ENCODE results near the gene SPTAN1.

SPTAN1 gene

DNA sequence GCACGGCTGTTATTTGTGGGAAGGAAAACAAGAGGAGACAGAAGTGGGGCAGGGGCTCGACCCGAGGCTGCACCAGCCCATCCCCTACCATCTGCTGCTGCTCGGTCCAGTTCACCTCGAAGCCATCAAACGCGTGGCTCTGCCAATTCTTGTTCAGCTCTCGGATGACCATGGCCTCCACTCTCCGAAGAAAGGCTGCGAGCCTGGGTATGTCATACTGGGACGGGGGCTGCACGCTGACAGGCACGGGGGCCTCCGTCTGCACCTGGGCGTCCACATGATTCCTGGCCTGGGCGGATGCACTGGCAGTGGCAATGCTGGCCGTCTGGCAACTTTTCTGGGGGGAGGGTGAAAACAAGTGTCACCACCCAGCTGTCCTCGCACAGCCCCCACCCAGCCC, 88.2 kb downstream of the SPTAN1 start:
- no peaks in the 10 kb centered on the region for H3K9me2 ChIP-seq (replicated peaks; ENCODE audit: insufficient read depth, low read length)
- no peaks in the 10 kb centered on the region for H4K20me1 ChIP-seq (ENCODE audit: insufficient read depth, low read length)
- H3K4me3 ChIP-seq (ENCODE audit: low read length) = no peak overlapping the region
- no peaks in the 10 kb centered on the region for H3K27me3 ChIP-seq (replicated peaks; ENCODE audit: insufficient read depth, low read length)
- H3K36me3 ChIP-seq (replicated peaks; ENCODE audit: insufficient read depth, low read length) = no peaks in the 10 kb centered on the region
- H3K4me1 ChIP-seq (ENCODE audit: low read length) = no peaks in the 10 kb centered on the region
- no peak for DNase-seq
- no peak overlapping the region for H3K4me2 ChIP-seq (ENCODE audit: low read depth, low read length)
- H3F3A ChIP-seq (ENCODE audit: insufficient read depth, low read length) = no peaks in the 10 kb centered on the region
- H3K9ac ChIP-seq (ENCODE audit: low read length) = no peak overlapping the region
- no peak overlapping the region for H3K27ac ChIP-seq (ENCODE audit: low read length)
- TF ChIP-seq EZH2phosphoT487 (IDR thresholded peaks at IDR 0.05; ENCODE audit: low read length) (no peak), EZH2 (optimal IDR thresholded peaks at IDR 0.05; ENCODE audit: low read depth, low read length) (no peak), CTCF (IDR thresholded peaks at IDR 0.05; ENCODE audit: low read length) (no peak)
- H2AFZ ChIP-seq (ENCODE audit: low read length) = no peak overlapping the region
- peaks cover 14% of the 10 kb centered on the region for H3K79me2 ChIP-seq (ENCODE audit: low read length)
- H3K9me3 ChIP-seq (replicated peaks; ENCODE audit: insufficient read depth, low read length) = no peaks in the 10 kb centered on the region

DNA sequence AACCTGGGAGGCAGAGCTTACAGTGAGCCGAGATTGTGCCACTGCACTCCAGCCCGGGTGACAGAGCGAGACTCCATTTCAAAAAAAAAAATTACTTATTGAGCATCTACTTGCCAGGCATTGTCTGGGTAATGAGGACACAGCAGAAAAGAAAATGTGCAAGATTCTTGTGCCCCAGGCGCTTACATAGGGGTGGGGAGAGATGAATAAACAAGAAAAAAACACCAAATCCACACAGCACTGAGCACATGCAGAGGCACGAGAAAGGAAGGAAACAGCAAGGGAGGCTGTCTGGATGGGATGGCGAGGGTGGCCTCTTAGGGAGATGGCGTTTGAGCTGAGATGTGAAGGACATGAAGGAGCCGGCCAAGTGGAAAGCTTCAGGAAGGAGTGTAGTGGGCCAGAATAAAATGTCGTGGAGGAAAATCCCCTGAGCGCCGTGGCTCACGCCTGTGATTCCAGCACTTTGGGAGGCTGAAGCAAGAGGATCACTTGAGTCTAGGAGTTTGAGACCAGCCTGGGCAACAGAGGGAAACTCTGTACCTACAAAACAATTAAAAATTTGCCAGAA, 90.4 kb downstream of the SPTAN1 start:
- H2AFZ ChIP-seq (ENCODE audit: low read length) = no peak overlapping the region
- no peak overlapping the region for H3K9ac ChIP-seq (ENCODE audit: low read length)
- peaks cover 16% of the 10 kb centered on the region for H3K79me2 ChIP-seq (ENCODE audit: low read length)
- TF ChIP-seq EZH2 (optimal IDR thresholded peaks at IDR 0.05; ENCODE audit: low read depth, low read length) (no peak), EZH2phosphoT487 (IDR thresholded peaks at IDR 0.05; ENCODE audit: low read length) (no peak), CTCF (IDR thresholded peaks at IDR 0.05; ENCODE audit: low read length) (no peak)
- no peaks in the 10 kb centered on the region for H3K27me3 ChIP-seq (replicated peaks; ENCODE audit: insufficient read depth, low read length)
- no peak overlapping the region for H3K27ac ChIP-seq (ENCODE audit: low read length)
- H3K36me3 ChIP-seq (replicated peaks; ENCODE audit: insufficient read depth, low read length) = no peaks in the 10 kb centered on the region
- DNase-seq = no peak
- H3K4me3 ChIP-seq (ENCODE audit: low read length) = no peak overlapping the region
- no peaks in the 10 kb centered on the region for H3K4me1 ChIP-seq (ENCODE audit: low read length)
- no peaks in the 10 kb centered on the region for H3K9me2 ChIP-seq (replicated peaks; ENCODE audit: insufficient read depth, low read length)
- no peaks in the 10 kb centered on the region for H4K20me1 ChIP-seq (ENCODE audit: insufficient read depth, low read length)
- H3K4me2 ChIP-seq (ENCODE audit: low read depth, low read length) = no peak overlapping the region
- H3K9me3 ChIP-seq (replicated peaks; ENCODE audit: insufficient read depth, low read length) = no peaks in the 10 kb centered on the region
- H3F3A ChIP-seq (ENCODE audit: insufficient read depth, low read length) = no peaks in the 10 kb centered on the region

DNA sequence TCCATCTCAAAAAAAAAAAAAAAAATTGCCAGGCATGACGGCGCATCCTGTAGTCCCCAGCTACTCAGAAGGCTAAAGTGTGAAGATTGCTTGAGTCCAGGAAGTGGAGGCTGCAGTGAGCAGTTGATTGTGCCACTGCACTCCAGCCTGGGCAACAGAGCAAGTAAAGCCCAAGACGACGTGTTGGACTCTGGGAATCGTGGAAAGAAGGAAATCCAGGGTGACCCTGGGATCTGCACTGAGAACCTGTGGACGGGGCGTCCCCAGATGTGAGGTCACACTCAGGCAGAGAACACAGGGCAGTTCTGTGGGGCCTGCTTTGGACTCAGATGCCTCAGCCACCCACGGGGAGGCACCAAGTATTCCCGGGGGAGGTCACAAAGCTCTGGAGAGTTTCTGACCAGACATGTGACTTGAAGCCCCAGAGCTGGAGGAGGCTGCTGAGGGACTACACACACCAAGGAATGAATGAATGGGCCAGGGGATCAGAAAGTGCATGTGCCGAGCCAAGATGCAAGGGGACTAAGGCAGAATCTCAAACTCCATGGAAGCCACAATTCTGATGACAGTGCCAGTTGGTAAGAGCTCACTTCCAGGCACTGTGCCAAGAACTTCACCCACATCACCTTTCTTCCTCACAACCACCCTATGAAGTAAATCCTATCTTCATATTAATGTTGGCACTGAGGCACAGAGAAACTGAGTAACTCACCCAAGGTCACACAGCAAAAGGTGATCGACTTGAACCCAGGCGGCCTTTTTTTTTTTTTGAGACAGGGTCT, 91.3 kb downstream of the SPTAN1 start:
- H3K4me2 ChIP-seq (ENCODE audit: low read depth, low read length) = no peak overlapping the region
- no peaks in the 10 kb centered on the region for H3K9me2 ChIP-seq (replicated peaks; ENCODE audit: insufficient read depth, low read length)
- no peak for DNase-seq
- no peaks in the 10 kb centered on the region for H3F3A ChIP-seq (ENCODE audit: insufficient read depth, low read length)
- no peaks in the 10 kb centered on the region for H3K4me1 ChIP-seq (ENCODE audit: low read length)
- H3K79me2 ChIP-seq (ENCODE audit: low read length) = peaks cover 21% of the 10 kb centered on the region
- H3K27me3 ChIP-seq (replicated peaks; ENCODE audit: insufficient read depth, low read length) = no peaks in the 10 kb centered on the region
- H2AFZ ChIP-seq (ENCODE audit: low read length) = no peak overlapping the region
- no peaks in the 10 kb centered on the region for H3K9me3 ChIP-seq (replicated peaks; ENCODE audit: insufficient read depth, low read length)
- H3K36me3 ChIP-seq (replicated peaks; ENCODE audit: insufficient read depth, low read length) = no peaks in the 10 kb centered on the region
- no peak overlapping the region for H3K27ac ChIP-seq (ENCODE audit: low read length)
- TF ChIP-seq EZH2 (optimal IDR thresholded peaks at IDR 0.05; ENCODE audit: low read depth, low read length) (no peak), EZH2phosphoT487 (IDR thresholded peaks at IDR 0.05; ENCODE audit: low read length) (no peak), CTCF (IDR thresholded peaks at IDR 0.05; ENCODE audit: low read length) (no peak)
- H3K9ac ChIP-seq (ENCODE audit: low read length) = no peak overlapping the region
- H4K20me1 ChIP-seq (ENCODE audit: insufficient read depth, low read length) = no peaks in the 10 kb centered on the region
- H3K4me3 ChIP-seq (ENCODE audit: low read length) = no peak overlapping the region
